GM12865 (cell line): ENCODE data around the gene NAPA.

Source experiments
- DNase-seq: peaks from one replicate; pipeline ENCODE4 v3.0.0; 2010; ENCODE audit warnings: low read depth
- H3K4me3 ChIP-seq: 2 replicates; pipeline ENCODE4 v1.5.1; 2011; ENCODE audit warnings: mild to moderate bottlenecking, low read depth, low read length, control low read depth
- TF ChIP-seq, protein P1 (sequence below): IDR thresholded peaks from 2 replicates; pipeline ENCODE4 v1.5.1; 2011; ENCODE audit warnings: low read length, control low read depth, low read depth, inconsistent platforms; ENCODE audit not compliant: insufficient read depth; ENCODE audit errors: missing control alignments

The NAPA gene

DNA sequence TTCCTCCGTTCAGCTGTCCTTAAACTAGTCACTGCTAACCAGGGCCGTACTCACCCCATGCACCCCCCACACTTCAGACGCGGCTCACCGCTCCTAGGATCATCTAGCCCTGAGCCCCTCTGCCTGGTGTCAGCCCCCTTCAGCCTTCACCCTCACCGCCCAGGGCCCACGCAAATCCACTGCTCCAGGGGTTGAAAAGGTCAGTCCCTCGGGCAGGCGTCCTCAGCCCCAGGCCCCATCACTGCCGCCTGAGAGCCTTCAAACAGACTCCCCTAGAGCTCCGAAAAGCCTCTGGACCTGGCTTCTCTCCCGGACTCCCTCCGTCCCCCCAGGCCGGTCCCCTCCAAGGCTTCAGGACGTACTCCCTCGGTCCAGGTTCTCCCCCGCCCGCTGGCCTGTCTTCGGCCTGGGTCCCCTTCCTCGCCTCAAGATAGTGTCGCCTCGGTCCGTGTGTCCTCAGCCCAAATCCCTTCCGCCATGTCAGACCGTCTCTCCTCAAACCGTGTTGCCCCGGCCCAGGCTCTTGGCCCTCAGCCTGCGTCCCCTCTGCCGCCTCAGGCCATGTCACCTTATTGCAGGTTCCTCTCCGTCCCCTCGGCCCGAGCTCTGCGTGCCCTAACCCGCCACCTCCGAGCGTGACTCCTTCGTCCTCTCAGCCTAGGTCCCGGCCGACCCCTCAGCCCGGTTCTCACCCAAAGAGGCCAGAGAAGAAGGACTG lies 553 bp downstream of the NAPA start:
- TF ChIP-seq, protein P1, sequence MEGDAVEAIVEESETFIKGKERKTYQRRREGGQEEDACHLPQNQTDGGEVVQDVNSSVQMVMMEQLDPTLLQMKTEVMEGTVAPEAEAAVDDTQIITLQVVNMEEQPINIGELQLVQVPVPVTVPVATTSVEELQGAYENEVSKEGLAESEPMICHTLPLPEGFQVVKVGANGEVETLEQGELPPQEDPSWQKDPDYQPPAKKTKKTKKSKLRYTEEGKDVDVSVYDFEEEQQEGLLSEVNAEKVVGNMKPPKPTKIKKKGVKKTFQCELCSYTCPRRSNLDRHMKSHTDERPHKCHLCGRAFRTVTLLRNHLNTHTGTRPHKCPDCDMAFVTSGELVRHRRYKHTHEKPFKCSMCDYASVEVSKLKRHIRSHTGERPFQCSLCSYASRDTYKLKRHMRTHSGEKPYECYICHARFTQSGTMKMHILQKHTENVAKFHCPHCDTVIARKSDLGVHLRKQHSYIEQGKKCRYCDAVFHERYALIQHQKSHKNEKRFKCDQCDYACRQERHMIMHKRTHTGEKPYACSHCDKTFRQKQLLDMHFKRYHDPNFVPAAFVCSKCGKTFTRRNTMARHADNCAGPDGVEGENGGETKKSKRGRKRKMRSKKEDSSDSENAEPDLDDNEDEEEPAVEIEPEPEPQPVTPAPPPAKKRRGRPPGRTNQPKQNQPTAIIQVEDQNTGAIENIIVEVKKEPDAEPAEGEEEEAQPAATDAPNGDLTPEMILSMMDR = no peak
- H3K4me3 ChIP-seq = peak overlapping the region; percentile 87
- DNase-seq = no peak

DNA sequence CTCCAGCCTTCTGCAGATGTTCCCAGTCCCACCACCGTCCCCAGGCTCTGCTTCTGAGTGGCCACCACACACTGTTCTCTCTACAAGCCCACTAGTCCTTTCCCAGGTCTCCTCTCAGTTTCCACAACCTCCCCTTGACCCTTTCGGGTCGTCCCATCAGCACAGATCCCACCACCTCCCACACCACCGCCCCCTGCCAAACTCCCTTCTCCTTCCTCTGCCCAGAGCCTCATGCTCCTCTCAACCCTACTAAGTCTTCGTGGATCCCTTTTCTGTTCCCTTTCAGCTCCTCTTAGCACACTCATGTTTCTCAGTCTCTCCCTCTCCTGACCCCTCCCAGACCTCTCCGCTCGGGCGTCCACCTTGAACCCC lies 1.9 kb downstream of the NAPA start:
- TF ChIP-seq, protein P1 = no peak
- DNase-seq = no peak
- H3K4me3 ChIP-seq = no peak overlapping the region

DNA sequence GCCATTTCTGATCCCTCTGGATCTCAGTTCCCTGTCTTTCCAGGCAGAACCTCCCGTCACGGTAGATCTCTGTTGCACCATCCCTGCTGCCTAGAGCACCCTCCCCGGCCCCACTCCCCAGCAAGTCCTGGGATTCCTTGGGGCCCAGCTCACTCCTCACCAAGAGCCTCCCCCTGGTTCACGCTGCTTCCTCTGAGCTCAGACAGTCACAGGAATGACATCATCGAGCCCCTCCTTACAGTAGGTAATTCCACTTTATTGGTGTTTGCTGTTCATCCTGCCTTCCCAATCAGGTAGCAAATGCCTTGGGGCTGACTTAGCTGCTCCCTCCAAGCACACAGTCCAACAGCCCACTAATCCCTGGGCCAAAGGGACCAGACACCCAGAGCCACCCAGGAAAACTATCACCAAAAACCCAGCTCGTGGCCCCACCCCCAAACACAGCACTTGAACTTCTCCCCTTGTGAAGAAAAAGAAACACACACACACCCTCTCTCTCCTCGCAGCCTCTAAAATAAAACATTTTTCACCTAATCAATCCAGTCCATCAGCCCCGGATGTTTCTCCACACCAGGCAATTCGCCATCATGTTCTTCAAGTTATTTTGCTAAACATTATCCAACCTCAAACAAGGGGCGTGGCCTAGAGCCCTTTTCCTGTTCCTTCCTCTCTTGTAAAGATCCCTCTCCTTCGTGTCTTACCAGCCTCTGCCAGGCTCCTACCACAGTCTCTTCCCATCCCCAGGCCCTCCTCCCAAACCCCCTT lies 2.5 kb downstream of the NAPA start:
- TF ChIP-seq, protein P1 = no peak
- DNase-seq = no peak
- H3K4me3 ChIP-seq = no peak overlapping the region

DNA sequence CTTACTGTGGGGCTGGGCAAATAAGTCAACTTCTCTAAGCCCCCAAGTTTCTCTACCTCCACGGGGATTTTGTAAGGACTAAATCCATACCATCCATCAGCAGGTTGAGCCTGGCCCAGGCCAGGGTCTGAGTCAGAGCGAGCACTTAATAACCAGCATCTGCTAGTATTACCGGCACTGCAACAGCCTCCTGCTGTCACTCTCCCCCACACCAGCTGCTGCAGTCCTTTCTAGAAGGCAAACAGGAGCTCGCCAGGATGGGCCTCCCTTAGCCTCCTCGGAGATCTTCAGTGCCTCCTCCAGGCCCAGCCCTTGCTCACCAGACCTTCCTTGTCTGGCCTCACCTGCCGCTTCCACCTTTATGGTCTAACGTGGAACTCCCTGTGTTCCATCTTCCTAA lies 3.2 kb downstream of the NAPA start:
- no peak for DNase-seq
- no peak overlapping the region for H3K4me3 ChIP-seq

DNA sequence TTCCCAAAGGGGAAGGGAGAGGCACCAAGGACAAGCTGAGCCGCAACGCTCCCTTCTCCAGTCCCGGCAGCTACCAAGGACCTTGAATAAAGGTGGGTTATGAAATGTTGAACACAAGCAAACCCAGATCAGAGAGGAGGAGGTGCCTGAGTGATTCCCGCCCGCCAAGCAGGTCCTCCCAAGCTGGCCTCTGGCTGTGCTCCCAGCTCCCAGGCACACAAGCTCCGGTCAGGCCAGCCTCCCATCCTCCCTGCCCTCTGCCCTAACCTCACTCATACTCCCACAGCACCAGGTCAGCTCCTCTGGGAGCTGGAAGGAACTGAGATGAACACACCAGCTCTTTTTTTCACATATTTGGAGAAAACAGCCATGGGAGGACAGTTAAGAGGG lies 3.7 kb downstream of the NAPA start:
- no peak for DNase-seq
- H3K4me3 ChIP-seq = no peak overlapping the region
- TF ChIP-seq, protein P1 = no peak

More for the DNA sequence above, 3.2 kb downstream of the NAPA start:
- TF ChIP-seq, protein P1 = no peak

DNA sequence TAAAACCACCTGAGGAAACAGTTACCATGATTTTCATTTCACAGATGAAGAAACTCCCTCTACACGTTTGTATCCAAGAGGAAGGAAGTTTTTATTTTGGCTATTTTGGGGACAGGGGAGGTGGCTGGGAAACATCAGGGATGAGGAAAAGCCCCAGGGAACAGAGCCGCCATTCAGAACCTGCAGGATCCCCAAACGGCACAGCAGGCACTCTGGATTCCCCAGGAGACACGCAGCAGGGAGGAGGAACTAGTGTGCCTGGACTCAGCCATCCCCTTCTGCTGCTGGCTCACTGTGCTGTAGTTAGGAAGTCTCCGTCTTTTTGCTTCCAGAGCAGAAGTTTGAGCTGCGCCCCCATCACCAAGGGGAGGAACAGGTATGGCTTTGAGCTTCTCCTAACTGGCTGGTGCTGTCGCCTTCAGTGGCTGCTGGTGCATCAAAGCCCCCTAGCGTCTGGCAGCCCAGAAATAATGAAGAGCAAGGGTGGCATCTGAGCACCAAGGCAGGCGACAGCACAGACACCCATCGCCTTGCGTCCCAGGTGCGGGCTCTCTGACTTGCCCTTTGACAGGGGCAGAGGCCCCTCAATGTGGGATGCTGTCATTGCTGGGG lies 4.2 kb downstream of the NAPA start:
- no peak overlapping the region for H3K4me3 ChIP-seq
- no peak for DNase-seq
- TF ChIP-seq, protein P1 = no peak
